Measurements from ENCODE around the gene CCDC184. TPM values are rescaled to one million over a fixed set of nuclear protein-coding genes. Genes with fewer than 3 reads are reported as not detected.

Gene CCDC184
- total RNA-seq, 1 experiment from 2014 or later, result 0.13 TPM

DNA sequence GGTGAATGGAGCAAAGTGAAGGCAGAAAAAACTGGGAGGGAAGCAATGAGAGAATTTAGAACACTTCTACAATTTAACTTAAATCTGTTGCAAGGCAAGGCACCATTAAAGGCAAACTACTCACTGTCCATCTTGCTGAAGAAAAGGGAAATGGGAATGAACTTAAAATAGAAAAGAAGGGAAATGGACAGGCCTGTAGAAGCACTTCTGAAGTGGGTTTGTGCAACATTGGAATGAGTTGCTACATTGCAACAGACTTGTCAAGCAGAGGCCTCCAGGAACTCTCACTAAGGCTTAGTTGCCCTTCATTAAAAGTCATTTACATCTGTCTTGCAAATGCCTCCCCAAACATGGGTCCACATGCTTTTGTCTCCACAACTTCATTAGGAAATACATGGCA lies 33.3 kb downstream of the CCDC184 start:
- no peak overlapping the region for H3T11ph ChIP-seq (ENCODE audit: low read length)
- DNase-seq, result no peak
- no peak overlapping the region for H3K23ac ChIP-seq (ENCODE audit: insufficient read length, low read depth, low read length)
- no peak overlapping the region for H4K91ac ChIP-seq (ENCODE audit: insufficient read length, low read depth, low read length)
- H3K23me2 ChIP-seq (ENCODE audit: insufficient read length, low read depth, low read length, poor library complexity, severe bottlenecking), result no peaks in the 10 kb centered on the region
- no peak overlapping the region for H2BK20ac ChIP-seq (ENCODE audit: low read depth, low read length, poor library complexity, severe bottlenecking)
- H3K9me3 ChIP-seq (ENCODE audit: control insufficient read depth, low read depth, low read length), result no peaks in the 10 kb centered on the region
- H3K27me3 ChIP-seq (ENCODE audit: insufficient read depth, low read length), result no peaks in the 10 kb centered on the region
- Mint-ChIP-seq H3K9me3 (peaks cover 0 to 25% of the 10 kb centered on the region in 2 experiments; a peak in 2 of 5 replicates), H3K4me1 (no peaks in the 10 kb centered on the region), H3K4me3 (no peak overlapping the region), H3K36me3 (ENCODE audit: insufficient read depth in 1 of 3, low read depth in 3 of 3) (no peaks in the 10 kb centered on the region), H3K27me3 (ENCODE audit: low read depth) (peaks cover 17% of the 10 kb centered on the region), H3K27ac (no peak overlapping the region)
- H3K4ac ChIP-seq (ENCODE audit: low read depth, low read length), result no peak overlapping the region
- H2AFZ ChIP-seq (ENCODE audit: low read length), result no peak overlapping the region
- H3K18ac ChIP-seq (ENCODE audit: insufficient read length, low read depth, low read length), result no peak overlapping the region
- no peak overlapping the region for H2AK5ac ChIP-seq (ENCODE audit: insufficient read length, low read length)
- H3K27ac ChIP-seq (ENCODE audit: insufficient read length, low read depth, low read length), result no peak overlapping the region
- no peak overlapping the region for H2BK15ac ChIP-seq (ENCODE audit: low read depth, low read length)
- no peak overlapping the region for H3K4me2 ChIP-seq (ENCODE audit: insufficient read depth, insufficient read length, low read length)
- no peaks in the 10 kb centered on the region for H4K20me1 ChIP-seq (ENCODE audit: control insufficient read depth, insufficient read depth, insufficient read length)
- H4K5ac ChIP-seq (ENCODE audit: insufficient read length, low read depth, low read length), result no peak overlapping the region
- H2BK5ac ChIP-seq (ENCODE audit: insufficient read length, low read length), result no peak overlapping the region
- H3K14ac ChIP-seq (ENCODE audit: insufficient read depth, low read length), result no peak overlapping the region
- H3K79me2 ChIP-seq (ENCODE audit: insufficient read depth, low read length), result no peaks in the 10 kb centered on the region
- H3K9ac ChIP-seq (ENCODE audit: extremely low read depth, insufficient read length, low read length), result no peak overlapping the region
- TF ChIP-seq, protein P1, sequence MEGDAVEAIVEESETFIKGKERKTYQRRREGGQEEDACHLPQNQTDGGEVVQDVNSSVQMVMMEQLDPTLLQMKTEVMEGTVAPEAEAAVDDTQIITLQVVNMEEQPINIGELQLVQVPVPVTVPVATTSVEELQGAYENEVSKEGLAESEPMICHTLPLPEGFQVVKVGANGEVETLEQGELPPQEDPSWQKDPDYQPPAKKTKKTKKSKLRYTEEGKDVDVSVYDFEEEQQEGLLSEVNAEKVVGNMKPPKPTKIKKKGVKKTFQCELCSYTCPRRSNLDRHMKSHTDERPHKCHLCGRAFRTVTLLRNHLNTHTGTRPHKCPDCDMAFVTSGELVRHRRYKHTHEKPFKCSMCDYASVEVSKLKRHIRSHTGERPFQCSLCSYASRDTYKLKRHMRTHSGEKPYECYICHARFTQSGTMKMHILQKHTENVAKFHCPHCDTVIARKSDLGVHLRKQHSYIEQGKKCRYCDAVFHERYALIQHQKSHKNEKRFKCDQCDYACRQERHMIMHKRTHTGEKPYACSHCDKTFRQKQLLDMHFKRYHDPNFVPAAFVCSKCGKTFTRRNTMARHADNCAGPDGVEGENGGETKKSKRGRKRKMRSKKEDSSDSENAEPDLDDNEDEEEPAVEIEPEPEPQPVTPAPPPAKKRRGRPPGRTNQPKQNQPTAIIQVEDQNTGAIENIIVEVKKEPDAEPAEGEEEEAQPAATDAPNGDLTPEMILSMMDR (conservative IDR thresholded peaks at IDR 0.05), result no peak
- H2BK12ac ChIP-seq (ENCODE audit: insufficient read length, low read depth, low read length), result no peak overlapping the region
- H3K4me1 ChIP-seq (ENCODE audit: insufficient read depth, low read length), result no peaks in the 10 kb centered on the region
- H3K56ac ChIP-seq (ENCODE audit: insufficient read length, low read depth, low read length), result no peak overlapping the region
- no peaks in the 10 kb centered on the region for H3K79me1 ChIP-seq (ENCODE audit: insufficient read depth, low read depth, low read length, poor library complexity, severe bottlenecking)
- no peak overlapping the region for H2BK120ac ChIP-seq (ENCODE audit: low read depth, low read length, poor library complexity, severe bottlenecking)
- H4K8ac ChIP-seq (replicated peaks; ENCODE audit: insufficient read length, low read depth, low read length), result no peak overlapping the region

Data from H9 (cell line).